GM21515 (cell line): Measurements from ENCODE around the gene KIF18B.

ENCODE experiments used
- ATAC-seq: cut with Tn5 transposase; IDR thresholded peaks from one replicate; pipeline ENCODE4 v1.9.1; 2021; ENCODE audit not compliant: unreplicated experiment

The KIF18B gene

GRCh38 chr17:44921122-44921882 lies 26.3 kb downstream of the KIF18B start:
- ATAC-seq = no peak

- no peak for ATAC-seq
Measured at GRCh38 chr17:44920565-44920940, 27.0 kb downstream of the KIF18B start.

- ATAC-seq = no peak
Measured at GRCh38 chr17:44919885-44920564, 27.5 kb downstream of the KIF18B start.

GRCh38 chr17:44919411-44919810 lies 28.2 kb downstream of the KIF18B start:
- ATAC-seq = no peak

- no peak for ATAC-seq
Measured at GRCh38 chr17:44918006-44918405, 29.6 kb downstream of the KIF18B start.

GRCh38 chr17:44917456-44917855 lies 30.1 kb downstream of the KIF18B start:
- ATAC-seq = no peak

GRCh38 chr17:44916781-44917241 lies 30.8 kb downstream of the KIF18B start:
- no peak for ATAC-seq

GRCh38 chr17:44915862-44916780 lies 31.5 kb downstream of the KIF18B start:
- no peak for ATAC-seq

- ATAC-seq = no peak
Measured at GRCh38 chr17:44915321-44915726, 32.2 kb downstream of the KIF18B start, which contains the start of gene GFAP. Gene GFAP (minus strand): TSS chr17:44915500. CDS start chr17:44915486, 14 bp downstream.

GRCh38 chr17:44914698-44915271 lies 32.8 kb downstream of the KIF18B start:
- ATAC-seq = no peak

GRCh38 chr17:44914148-44914547 lies 33.4 kb downstream of the KIF18B start:
- ATAC-seq = no peak

- no peak for ATAC-seq
Measured at GRCh38 chr17:44913676-44914075, 33.9 kb downstream of the KIF18B start.

- ATAC-seq = no peak
Measured at GRCh38 chr17:44912763-44913544, 34.6 kb downstream of the KIF18B start.

GRCh38 chr17:44911133-44912001 lies 36.2 kb downstream of the KIF18B start:
- no peak for ATAC-seq

GRCh38 chr17:44910231-44911106 lies 37.1 kb downstream of the KIF18B start:
- ATAC-seq = no peak

- no peak for ATAC-seq
Measured at GRCh38 chr17:44909681-44910144, 37.9 kb downstream of the KIF18B start.

GRCh38 chr17:44908761-44909326 lies 38.7 kb downstream of the KIF18B start:
- ATAC-seq = no peak
